GM23338 (cell line): ENCODE measurements around the gene RIOK3. TPM values are rescaled to one million over a fixed set of nuclear protein-coding genes. Genes with fewer than 3 reads are reported as not detected.

ENCODE experiments used
- ATAC-seq: fragments of 200-7000 bp; cut with Tn5 transposase; 3 replicates; pipeline ENCODE4 v1.9.1; 2020
- DNase-seq: peaks from one replicate; pipeline ENCODE4 v3.0.0-alpha.2; 2015; ENCODE audit warnings: low spot score
- H2AFZ ChIP-seq: fragments of 200-600 bp; sonication (generic); 2 replicates; pipeline ENCODE4 v1.8.0; 2016; ENCODE audit warnings: antibody characterized with exemption, mild to moderate bottlenecking, moderate library complexity
- H3F3A ChIP-seq: fragments of 200-600 bp; sonication (generic); replicated peaks from 2 replicates; pipeline ENCODE4 v1.8.0; 2017; ENCODE audit warnings: antibody characterized with exemption, mixed run types, low read depth
- H3K27ac ChIP-seq: fragments of 200-600 bp; sonication (generic); 2 replicates; pipeline ENCODE4 v1.6.1; 2016; ENCODE audit warnings: low read depth
- H3K27me3 ChIP-seq: fragments of 200-600 bp; sonication (generic); 2 replicates; pipeline ENCODE4 v1.8.0; 2016; ENCODE audit warnings: mild to moderate bottlenecking, mixed run types, moderate library complexity; ENCODE audit not compliant: insufficient read depth
- H3K36me3 ChIP-seq: fragments of 200-600 bp; sonication (generic); 2 replicates; pipeline ENCODE4 v1.8.0; 2016; ENCODE audit warnings: mild to moderate bottlenecking; ENCODE audit not compliant: insufficient read depth
- H3K4me1 ChIP-seq: fragments of 200-600 bp; sonication (generic); 2 replicates; pipeline ENCODE4 v1.8.0; 2016; ENCODE audit warnings: mild to moderate bottlenecking, moderate library complexity; ENCODE audit not compliant: insufficient read depth
- H3K4me2 ChIP-seq: fragments of 200-600 bp; sonication (generic); 2 replicates; pipeline ENCODE4 v1.7.1; 2017; ENCODE audit warnings: mixed run types
- H3K4me3 ChIP-seq: fragments of 200-600 bp; sonication (generic); 2 replicates; pipeline ENCODE4 v1.6.1; 2016; ENCODE audit warnings: mixed run types
- H3K79me2 ChIP-seq: fragments of 200-600 bp; sonication (generic); replicated peaks from 2 replicates; pipeline ENCODE4 v1.8.0; 2017; ENCODE audit warnings: mild to moderate bottlenecking; ENCODE audit not compliant: insufficient read depth
- H3K9me2 ChIP-seq: fragments of 200-600 bp; sonication (generic); 2 replicates; pipeline ENCODE4 v1.8.0; 2017; ENCODE audit not compliant: insufficient read depth
- H4K20me1 ChIP-seq: fragments of 200-600 bp; sonication (generic); replicated peaks from 2 replicates; pipeline ENCODE4 v1.8.0; 2017; ENCODE audit warnings: mild to moderate bottlenecking; ENCODE audit not compliant: insufficient read depth
- H3K27ac Mint-ChIP-seq: 2 replicates; pipeline ENCODE4 v1.8.0; 2020; ENCODE audit warnings: inconsistent platforms, mild to moderate bottlenecking, moderate library complexity, mixed read lengths
- H3K27me3 Mint-ChIP-seq: 3 replicates; pipeline ENCODE4 v1.8.0; 2022; ENCODE audit warnings: low read depth, mild to moderate bottlenecking, moderate library complexity, mixed read lengths, inconsistent platforms; ENCODE audit not compliant: insufficient read depth, poor library complexity
- H3K36me3 Mint-ChIP-seq: 3 replicates; pipeline ENCODE4 v1.8.0; 2021; ENCODE audit warnings: low read depth, mild to moderate bottlenecking, inconsistent platforms, moderate library complexity, mixed read lengths
- H3K4me1 Mint-ChIP-seq: 3 replicates; pipeline ENCODE4 v1.8.0; 2020; ENCODE audit warnings: mild to moderate bottlenecking, inconsistent platforms, mixed read lengths
- H3K4me3 Mint-ChIP-seq: 3 replicates; pipeline ENCODE4 v1.8.0; 2021; ENCODE audit warnings: moderate library complexity, mild to moderate bottlenecking, inconsistent platforms, mixed read lengths
- H3K9me3 Mint-ChIP-seq: 3 replicates; pipeline ENCODE4 v1.8.0; 2020; ENCODE audit warnings: moderate library complexity, mild to moderate bottlenecking, inconsistent platforms, mixed read lengths
- CREB1 ChIP-seq: fragments of 250-450 bp; sonication (Bioruptor Pico); IDR thresholded peaks from 2 replicates; pipeline ENCODE4 v1.5.0; 2020; ENCODE audit warnings: low read depth, mild to moderate bottlenecking, moderate library complexity
- CTCF ChIP-seq, 2 experiments: fragments of 200-600 bp in 1 of 2; sonication (generic) in 1 of 2; conservative IDR thresholded peaks; 2 replicates each; pipeline versions ENCODE4 v1.5.1 to v1.6.1; 2016 to 2017; ENCODE audit warnings: antibody characterized with exemption in 2 of 2, low read depth in 2 of 2, mild to moderate bottlenecking in 2 of 2, moderate library complexity in 1 of 2
- EZH2 ChIP-seq: fragments of 200-600 bp; sonication (generic); IDR thresholded peaks from one replicate; pipeline ENCODE4 v1.8.0; 2017; ENCODE audit warnings: antibody characterized with exemption, mild to moderate bottlenecking, low read depth; ENCODE audit not compliant: unreplicated experiment
- EZH2phosphoT487 ChIP-seq: fragments of 200-600 bp; sonication (generic); IDR thresholded peaks from one replicate; pipeline ENCODE4 v1.8.1; 2018; ENCODE audit warnings: antibody characterized with exemption; ENCODE audit not compliant: unreplicated experiment
- JUNB ChIP-seq: IDR thresholded peaks from one replicate; pipeline ENCODE4 v1.6.1; 2016; ENCODE audit warnings: antibody characterized with exemption; ENCODE audit not compliant: unreplicated experiment
- NANOG ChIP-seq: IDR thresholded peaks from 2 replicates; pipeline ENCODE4 v1.6.1; 2016; ENCODE audit warnings: antibody characterized with exemption, borderline replicate concordance
- POLR2AphosphoS5 ChIP-seq: IDR thresholded peaks from 2 replicates; pipeline ENCODE4 v1.6.1; 2016; ENCODE audit warnings: antibody characterized with exemption, low read depth
- STAT1 ChIP-seq: IDR thresholded peaks from one replicate; pipeline ENCODE4 v1.6.1; 2016; ENCODE audit warnings: antibody characterized with exemption; ENCODE audit not compliant: unreplicated experiment
- ZNF114 ChIP-seq: fragments of 250-450 bp; sonication (Bioruptor Pico); IDR thresholded peaks from 2 replicates; pipeline ENCODE4 v1.5.0; 2020; ENCODE audit warnings: mild to moderate bottlenecking, moderate library complexity
- ZNF331 ChIP-seq: fragments of 250-450 bp; sonication (Bioruptor Pico); IDR thresholded peaks from 2 replicates; pipeline ENCODE4 v1.5.0; 2020; ENCODE audit warnings: low read depth, mild to moderate bottlenecking, moderate library complexity
- polyA plus RNA-seq: library from polyadenylated mRNA; unstranded; fragments of >200 nt; fragmentation: Nextera tagmentation; extraction: Ambion mirVana; gene quantifications from 2 replicates; pipeline ENCODE4 v1.2.1, GENCODE V29; 2016
- total RNA-seq: library from RNA; depleted of rRNA; stranded (reverse); fragments of >200 nt; shearing (Covaris generic); gene quantifications from 2 replicates; pipeline ENCODE4 v1.2.3, GENCODE V29; 2014
- TF ChIP-seq, protein P1 (sequence below): IDR thresholded peaks from 2 replicates; pipeline ENCODE4 v1.6.1; 2016; ENCODE audit warnings: antibody characterized with exemption
- TF ChIP-seq, protein P2 (sequence below): IDR thresholded peaks from one replicate; pipeline ENCODE4 v1.6.1; 2018; ENCODE audit warnings: antibody characterized with exemption; ENCODE audit not compliant: unreplicated experiment
- TF ChIP-seq, protein P3 (sequence below): fragments of 250-450 bp; sonication (Bioruptor Pico); IDR thresholded peaks from 2 replicates; pipeline ENCODE4 v1.5.0; 2020; ENCODE audit warnings: mild to moderate bottlenecking, moderate library complexity

The RIOK3 gene
- total and polyA plus RNA-seq, 2 experiments from 2014 or later: 20.8 to 22.1 TPM

- H3K27me3 Mint-ChIP-seq: no peaks in the 10 kb centered on the region
- H3K27ac Mint-ChIP-seq: no peak overlapping the region
- Histone ChIP-seq H4K20me1 (no peaks in the 10 kb centered on the region; the same call in 1 of the 2 replicates), H3K36me3 (no peaks in the 10 kb centered on the region; the same call in 1 of the 2 replicates), H3K27me3 (no peaks in the 10 kb centered on the region), H3K4me3 (no peak overlapping the region), H3K9me2 (no peaks in the 10 kb centered on the region), H3K4me2 (no peak overlapping the region), H3K27ac (no peak overlapping the region), H3K79me2 (no peaks in the 10 kb centered on the region), H3F3A (no peaks in the 10 kb centered on the region), H3K4me1 (no peaks in the 10 kb centered on the region; the same call in 1 of the 2 replicates), H2AFZ (no peak overlapping the region)
- DNase-seq: no peak
- H3K36me3 Mint-ChIP-seq: peaks cover 10% of the 10 kb centered on the region
- no peak for ATAC-seq
- H3K4me1 Mint-ChIP-seq: peaks cover 12% of the 10 kb centered on the region
- H3K4me3 Mint-ChIP-seq: no peak overlapping the region
- peaks cover 8% of the 10 kb centered on the region; the same call in 2 of the 3 replicates for H3K9me3 Mint-ChIP-seq
- TF ChIP-seq, protein P1, sequence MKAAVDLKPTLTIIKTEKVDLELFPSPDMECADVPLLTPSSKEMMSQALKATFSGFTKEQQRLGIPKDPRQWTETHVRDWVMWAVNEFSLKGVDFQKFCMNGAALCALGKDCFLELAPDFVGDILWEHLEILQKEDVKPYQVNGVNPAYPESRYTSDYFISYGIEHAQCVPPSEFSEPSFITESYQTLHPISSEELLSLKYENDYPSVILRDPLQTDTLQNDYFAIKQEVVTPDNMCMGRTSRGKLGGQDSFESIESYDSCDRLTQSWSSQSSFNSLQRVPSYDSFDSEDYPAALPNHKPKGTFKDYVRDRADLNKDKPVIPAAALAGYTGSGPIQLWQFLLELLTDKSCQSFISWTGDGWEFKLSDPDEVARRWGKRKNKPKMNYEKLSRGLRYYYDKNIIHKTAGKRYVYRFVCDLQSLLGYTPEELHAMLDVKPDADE: no peak
- TF ChIP-seq EZH2phosphoT487 (no peak), STAT1 (no peak), CTCF (conservative IDR thresholded peaks at IDR 0.05; ENCODE audit: low read depth in 2 of 2) (no peak), NANOG (no peak), JUNB (no peak), ZNF331 (CRISPR knock-in tag) (no peak), POLR2AphosphoS5 (no peak), EZH2 (no peak), ZNF114 (CRISPR knock-in tag) (no peak), CREB1 (CRISPR knock-in tag) (no peak)
- TF ChIP-seq, protein P2, sequence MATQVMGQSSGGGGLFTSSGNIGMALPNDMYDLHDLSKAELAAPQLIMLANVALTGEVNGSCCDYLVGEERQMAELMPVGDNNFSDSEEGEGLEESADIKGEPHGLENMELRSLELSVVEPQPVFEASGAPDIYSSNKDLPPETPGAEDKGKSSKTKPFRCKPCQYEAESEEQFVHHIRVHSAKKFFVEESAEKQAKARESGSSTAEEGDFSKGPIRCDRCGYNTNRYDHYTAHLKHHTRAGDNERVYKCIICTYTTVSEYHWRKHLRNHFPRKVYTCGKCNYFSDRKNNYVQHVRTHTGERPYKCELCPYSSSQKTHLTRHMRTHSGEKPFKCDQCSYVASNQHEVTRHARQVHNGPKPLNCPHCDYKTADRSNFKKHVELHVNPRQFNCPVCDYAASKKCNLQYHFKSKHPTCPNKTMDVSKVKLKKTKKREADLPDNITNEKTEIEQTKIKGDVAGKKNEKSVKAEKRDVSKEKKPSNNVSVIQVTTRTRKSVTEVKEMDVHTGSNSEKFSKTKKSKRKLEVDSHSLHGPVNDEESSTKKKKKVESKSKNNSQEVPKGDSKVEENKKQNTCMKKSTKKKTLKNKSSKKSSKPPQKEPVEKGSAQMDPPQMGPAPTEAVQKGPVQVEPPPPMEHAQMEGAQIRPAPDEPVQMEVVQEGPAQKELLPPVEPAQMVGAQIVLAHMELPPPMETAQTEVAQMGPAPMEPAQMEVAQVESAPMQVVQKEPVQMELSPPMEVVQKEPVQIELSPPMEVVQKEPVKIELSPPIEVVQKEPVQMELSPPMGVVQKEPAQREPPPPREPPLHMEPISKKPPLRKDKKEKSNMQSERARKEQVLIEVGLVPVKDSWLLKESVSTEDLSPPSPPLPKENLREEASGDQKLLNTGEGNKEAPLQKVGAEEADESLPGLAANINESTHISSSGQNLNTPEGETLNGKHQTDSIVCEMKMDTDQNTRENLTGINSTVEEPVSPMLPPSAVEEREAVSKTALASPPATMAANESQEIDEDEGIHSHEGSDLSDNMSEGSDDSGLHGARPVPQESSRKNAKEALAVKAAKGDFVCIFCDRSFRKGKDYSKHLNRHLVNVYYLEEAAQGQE: no peak
- TF ChIP-seq, protein P3, sequence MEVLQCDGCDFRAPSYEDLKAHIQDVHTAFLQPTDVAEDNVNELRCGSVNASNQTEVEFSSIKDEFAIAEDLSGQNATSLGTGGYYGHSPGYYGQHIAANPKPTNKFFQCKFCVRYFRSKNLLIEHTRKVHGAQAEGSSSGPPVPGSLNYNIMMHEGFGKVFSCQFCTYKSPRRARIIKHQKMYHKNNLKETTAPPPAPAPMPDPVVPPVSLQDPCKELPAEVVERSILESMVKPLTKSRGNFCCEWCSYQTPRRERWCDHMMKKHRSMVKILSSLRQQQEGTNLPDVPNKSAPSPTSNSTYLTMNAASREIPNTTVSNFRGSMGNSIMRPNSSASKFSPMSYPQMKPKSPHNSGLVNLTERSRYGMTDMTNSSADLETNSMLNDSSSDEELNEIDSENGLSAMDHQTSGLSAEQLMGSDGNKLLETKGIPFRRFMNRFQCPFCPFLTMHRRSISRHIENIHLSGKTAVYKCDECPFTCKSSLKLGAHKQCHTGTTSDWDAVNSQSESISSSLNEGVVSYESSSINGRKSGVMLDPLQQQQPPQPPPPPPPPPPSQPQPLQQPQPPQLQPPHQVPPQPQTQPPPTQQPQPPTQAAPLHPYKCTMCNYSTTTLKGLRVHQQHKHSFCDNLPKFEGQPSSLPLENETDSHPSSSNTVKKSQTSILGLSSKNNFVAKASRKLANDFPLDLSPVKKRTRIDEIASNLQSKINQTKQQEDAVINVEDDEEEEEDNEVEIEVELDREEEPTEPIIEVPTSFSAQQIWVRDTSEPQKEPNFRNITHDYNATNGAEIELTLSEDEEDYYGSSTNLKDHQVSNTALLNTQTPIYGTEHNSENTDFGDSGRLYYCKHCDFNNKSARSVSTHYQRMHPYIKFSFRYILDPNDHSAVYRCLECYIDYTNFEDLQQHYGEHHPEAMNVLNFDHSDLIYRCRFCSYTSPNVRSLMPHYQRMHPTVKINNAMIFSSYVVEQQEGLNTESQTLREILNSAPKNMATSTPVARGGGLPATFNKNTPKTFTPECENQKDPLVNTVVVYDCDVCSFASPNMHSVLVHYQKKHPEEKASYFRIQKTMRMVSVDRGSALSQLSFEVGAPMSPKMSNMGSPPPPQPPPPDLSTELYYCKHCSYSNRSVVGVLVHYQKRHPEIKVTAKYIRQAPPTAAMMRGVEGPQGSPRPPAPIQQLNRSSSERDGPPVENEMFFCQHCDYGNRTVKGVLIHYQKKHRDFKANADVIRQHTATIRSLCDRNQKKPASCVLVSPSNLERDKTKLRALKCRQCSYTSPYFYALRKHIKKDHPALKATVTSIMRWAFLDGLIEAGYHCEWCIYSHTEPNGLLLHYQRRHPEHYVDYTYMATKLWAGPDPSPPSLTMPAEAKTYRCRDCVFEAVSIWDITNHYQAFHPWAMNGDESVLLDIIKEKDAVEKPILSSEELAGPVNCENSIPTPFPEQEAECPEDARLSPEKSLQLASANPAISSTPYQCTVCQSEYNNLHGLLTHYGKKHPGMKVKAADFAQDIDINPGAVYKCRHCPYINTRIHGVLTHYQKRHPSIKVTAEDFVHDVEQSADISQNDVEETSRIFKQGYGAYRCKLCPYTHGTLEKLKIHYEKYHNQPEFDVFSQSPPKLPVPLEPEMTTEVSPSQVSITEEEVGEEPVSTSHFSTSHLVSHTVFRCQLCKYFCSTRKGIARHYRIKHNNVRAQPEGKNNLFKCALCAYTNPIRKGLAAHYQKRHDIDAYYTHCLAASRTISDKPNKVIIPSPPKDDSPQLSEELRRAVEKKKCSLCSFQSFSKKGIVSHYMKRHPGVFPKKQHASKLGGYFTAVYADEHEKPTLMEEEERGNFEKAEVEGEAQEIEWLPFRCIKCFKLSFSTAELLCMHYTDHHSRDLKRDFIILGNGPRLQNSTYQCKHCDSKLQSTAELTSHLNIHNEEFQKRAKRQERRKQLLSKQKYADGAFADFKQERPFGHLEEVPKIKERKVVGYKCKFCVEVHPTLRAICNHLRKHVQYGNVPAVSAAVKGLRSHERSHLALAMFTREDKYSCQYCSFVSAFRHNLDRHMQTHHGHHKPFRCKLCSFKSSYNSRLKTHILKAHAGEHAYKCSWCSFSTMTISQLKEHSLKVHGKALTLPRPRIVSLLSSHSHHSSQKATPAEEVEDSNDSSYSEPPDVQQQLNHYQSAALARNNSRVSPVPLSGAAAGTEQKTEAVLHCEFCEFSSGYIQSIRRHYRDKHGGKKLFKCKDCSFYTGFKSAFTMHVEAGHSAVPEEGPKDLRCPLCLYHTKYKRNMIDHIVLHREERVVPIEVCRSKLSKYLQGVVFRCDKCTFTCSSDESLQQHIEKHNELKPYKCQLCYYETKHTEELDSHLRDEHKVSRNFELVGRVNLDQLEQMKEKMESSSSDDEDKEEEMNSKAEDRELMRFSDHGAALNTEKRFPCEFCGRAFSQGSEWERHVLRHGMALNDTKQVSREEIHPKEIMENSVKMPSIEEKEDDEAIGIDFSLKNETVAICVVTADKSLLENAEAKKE (CRISPR knock-in tag): no peak
Measured at GRCh38 chr18:23424616-23425015, 28.5 kb upstream of the RIOK3 start.
